Inferior parietal cortex (tissue), 1 donor: Measurements from ENCODE around the gene TXK.

Experiments used
- DNase-seq: peaks from one replicate; pipeline ENCODE4 v3.0.0-alpha.2; 2016; ENCODE audit errors: extremely low spot score

The TXK gene

DNA sequence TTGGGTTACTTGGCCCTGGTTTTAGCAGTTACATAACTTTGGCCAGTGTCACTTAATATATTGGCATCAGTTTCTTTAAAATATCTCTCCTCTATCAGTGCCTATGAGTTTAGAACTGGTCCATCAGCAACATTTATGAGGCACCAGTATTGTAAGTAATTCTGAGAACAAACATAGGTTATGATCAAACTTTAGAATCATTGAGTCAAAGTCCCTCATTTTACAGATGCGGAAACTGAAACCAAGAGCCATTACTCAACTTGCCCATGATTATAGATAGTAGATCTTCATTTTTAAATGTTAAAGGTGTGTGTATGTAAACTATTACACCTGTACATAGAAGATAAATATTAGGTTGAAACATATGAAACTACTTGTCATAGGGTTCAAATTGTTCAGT lies 113.0 kb downstream of the TXK start:
- no peak for DNase-seq

- no peak for DNase-seq
Measured at GRCh38 chr4:48018112-48018511, 115.9 kb downstream of the TXK start.

DNA sequence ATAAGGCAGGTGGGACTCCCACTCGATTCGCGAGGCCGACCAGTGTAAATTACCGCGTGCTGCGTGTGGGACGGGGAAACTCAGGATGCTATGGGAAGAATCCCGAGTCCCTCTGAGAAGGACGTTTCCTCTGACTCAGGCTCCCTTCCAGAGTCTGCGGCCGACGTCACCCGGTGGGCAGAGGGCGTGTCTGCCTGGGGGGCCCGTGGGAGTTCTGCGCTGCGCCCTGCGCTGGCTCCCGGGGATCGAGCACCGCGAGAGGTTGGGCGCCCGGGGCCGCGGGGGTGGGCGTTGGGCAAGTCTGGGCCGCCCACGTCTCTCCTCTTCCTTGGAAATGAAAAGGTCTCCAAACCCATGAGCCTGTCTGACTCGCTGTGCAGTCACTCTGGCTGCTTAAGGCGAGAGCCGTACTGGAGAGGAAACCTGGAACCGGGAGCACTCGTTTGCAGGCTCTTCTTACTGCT lies 116.9 kb downstream of the TXK start:
- no peak for DNase-seq
